Endothelial cell of umbilical vein (primary cell): ENCODE data around the gene CDK10. TPM values are rescaled to one million over a fixed set of nuclear protein-coding genes. Genes with fewer than 3 reads are reported as not detected.

Source experiments
- BruUV-seq: library from RNA; stranded (reverse); fragments of 400-500 nt; replicated peaks from 2 replicates; lab custom pipeline; 2021; lab: Mats Ljungman, UMichigan
- CTCF ChIA-PET: fragments of 300-600, 350-600 bp; sonication (Branson Sonifier 250); formaldehyde crosslinking; loops from one replicate; lab custom pipeline; 2021; ENCODE audit warnings: antibody characterized with exemption, inconsistent platforms; lab: Charles Lee
- POLR2A ChIA-PET: fragments of 300-600, 350-600 bp; sonication (Branson Sonifier 250); formaldehyde crosslinking; loops from one replicate; lab custom pipeline; 2021; ENCODE audit warnings: antibody characterized with exemption, inconsistent platforms; lab: Charles Lee
- DNase-seq: peaks from one replicate; pipeline ENCODE4 v3.0.0-alpha.2; 2011; ENCODE audit warnings: low read depth, low spot score
- FAIRE-seq: peaks from 2 replicates; lab custom pipeline; 2011; peaks lifted over from hg19 to GRCh38; lab: Jason Lieb, UNC
- H2AFZ ChIP-seq: 2 replicates; pipeline ENCODE4 v1.6.0; 2012; ENCODE audit warnings: low read depth, low read length, control low read depth, inconsistent platforms
- H3K27ac ChIP-seq: 2 replicates; pipeline ENCODE4 v1.5.1; 2011; ENCODE audit warnings: low read depth, mild to moderate bottlenecking, control low read depth, low read length, moderate library complexity; ENCODE audit not compliant: insufficient read depth
- H3K27me3 ChIP-seq, 2 experiments: 2 replicates each; pipeline versions ENCODE4 v1.6.0 to v1.6.1; 2011; ENCODE audit warnings: low read length in 2 of 2, mixed read lengths in 1 of 2; ENCODE audit not compliant: control insufficient read depth in 2 of 2, insufficient read depth in 2 of 2
- H3K36me3 ChIP-seq, 2 experiments: 2 replicates in 1 of 2; 3 replicates in 1 of 2; pipeline ENCODE4 v1.5.1; 2011; ENCODE audit warnings: low read length in 2 of 2, mild to moderate bottlenecking in 1 of 2, moderate library complexity in 1 of 2; ENCODE audit not compliant: control insufficient read depth in 2 of 2, insufficient read depth in 2 of 2; ENCODE audit errors: extremely low read depth in 1 of 2
- H3K4me1 ChIP-seq: 3 replicates; pipeline ENCODE4 v1.5.1; 2011; ENCODE audit warnings: mild to moderate bottlenecking, low read length; ENCODE audit not compliant: control insufficient read depth, insufficient read depth; ENCODE audit errors: extremely low read depth
- H3K4me2 ChIP-seq: 2 replicates; pipeline ENCODE4 v1.6.1; 2011; ENCODE audit warnings: low read length, control low read depth, mixed read lengths; ENCODE audit not compliant: insufficient read depth
- H3K4me3 ChIP-seq, 3 experiments: fragments of 200-600 bp in 1 of 3; sonication (generic), shearing (Covaris generic) in 1 of 3; replicated peaks in 1 of 3; 2 replicates each; pipeline ENCODE4 v1.5.1; 2011 to 2016; ENCODE audit warnings: control low read depth in 3 of 3, low read length in 3 of 3, mild to moderate bottlenecking in 2 of 3, inconsistent platforms in 1 of 3, low read depth in 1 of 3, moderate library complexity in 1 of 3; ENCODE audit not compliant: insufficient read depth in 1 of 3
- H3K79me2 ChIP-seq: 2 replicates; pipeline ENCODE4 v1.6.0; 2012; ENCODE audit warnings: low read length, inconsistent platforms; ENCODE audit not compliant: control insufficient read depth, insufficient read depth
- H3K9ac ChIP-seq: replicated peaks from 2 replicates; pipeline ENCODE3; 2011; ENCODE audit warnings: low read length, control low read depth; ENCODE audit not compliant: insufficient read depth; ENCODE audit errors: extremely low read depth
- H3K9me1 ChIP-seq: replicated peaks from 3 replicates; pipeline ENCODE4 v1.6.0; 2011; ENCODE audit warnings: mild to moderate bottlenecking, low read length; ENCODE audit not compliant: control insufficient read depth, insufficient read depth; ENCODE audit errors: extremely low read depth
- H3K9me3 ChIP-seq: replicated peaks from 2 replicates; pipeline ENCODE4 v1.5.1; 2012; ENCODE audit warnings: low read length, inconsistent platforms; ENCODE audit not compliant: control insufficient read depth, insufficient read depth
- H4K20me1 ChIP-seq: replicated peaks from 2 replicates; pipeline ENCODE3; 2011; ENCODE audit warnings: mild to moderate bottlenecking, low read length; ENCODE audit not compliant: control insufficient read depth, insufficient read depth; ENCODE audit errors: extremely low read depth
- GATA2 ChIP-seq: IDR thresholded peaks from 2 replicates; pipeline ENCODE4 v1.7.0; 2011; ENCODE audit warnings: low read depth, mild to moderate bottlenecking, moderate library complexity, mixed read lengths, low read length; ENCODE audit not compliant: insufficient read length, insufficient read depth
- POLR2AphosphoS5 ChIP-seq: IDR thresholded peaks from 2 replicates; pipeline ENCODE4 v1.6.1; 2012; ENCODE audit warnings: low read depth, mild to moderate bottlenecking, control low read depth, low read length, moderate library complexity; ENCODE audit not compliant: insufficient read depth
- dilution Hi-C: fragments of 300-500 bp; cut with MboI; formaldehyde crosslinking; loops from one replicate; pipeline ENCODE4 v1.15.0; 2019; ENCODE audit warnings: low sequenced_read_pairs; ENCODE audit not compliant: extremely low pct_ligation_motif_present
- intact Hi-C: fragments of 100-400 bp; cut with micrococcal nuclease; formaldehyde crosslinking; loops from one replicate; pipeline ENCODE4 v1.10.0; 2022
- polyA plus RNA-seq, 4 experiments: library from polyadenylated mRNA; depleted of rRNA in 3 of 4; stranded (reverse) in 3 of 4; unstranded in 1 of 4; fragments of >200 nt; gene quantifications; 2 replicates each; pipeline versions ENCODE4 v1.2.1 to v1.2.3, GENCODE V29; 2011 to 2012; ENCODE audit warnings: missing spikeins in 1 of 4
- total RNA-seq: library from RNA; stranded (reverse); gene quantifications from 2 replicates; pipeline ENCODE4 v1.2.3, GENCODE V29; 2021
- TF ChIP-seq, protein P1 (sequence below), 2 donors: IDR thresholded peaks; 1 replicate in 1 of 2; 2 replicates in 1 of 2; pipeline ENCODE4 v1.5.1; 2011; ENCODE audit warnings: low read length in 2 of 2, mild to moderate bottlenecking in 2 of 2, moderate library complexity in 2 of 2, control low read depth in 1 of 2, inconsistent platforms in 1 of 2, low read depth in 1 of 2; ENCODE audit not compliant: insufficient read depth in 1 of 2; ENCODE audit errors: extremely low read depth in 1 of 2
- TF ChIP-seq, protein P2 (sequence below): IDR thresholded peaks from 2 replicates; pipeline ENCODE4 v1.6.1; 2011; ENCODE audit not compliant: insufficient read depth, insufficient read length

CDK10 gene
- total and polyA plus RNA-seq, 2 donors (not counting 3 experiments of a cell fraction or from before 2014, with no cell fraction given) = 74.5 to 99.9 TPM

DNA sequence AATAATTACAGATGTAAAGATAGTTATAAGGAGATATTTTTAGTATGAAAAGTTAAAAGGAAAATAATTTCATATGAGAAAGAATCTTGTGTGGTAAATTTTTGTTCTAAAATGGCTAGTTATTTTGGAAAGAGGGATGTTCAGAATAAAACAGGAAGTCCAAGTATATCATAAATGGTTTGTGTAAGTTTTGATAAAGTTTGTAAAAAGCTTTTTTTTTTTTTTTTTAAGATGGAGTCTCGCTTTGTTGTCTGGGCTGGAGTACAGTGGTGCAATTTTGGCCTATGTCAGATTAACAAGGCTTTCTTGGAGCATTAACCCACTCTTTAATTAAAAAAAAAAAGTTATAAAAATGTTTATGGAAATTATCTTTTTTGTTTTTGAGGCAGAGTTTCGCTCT is 8.2 kb upstream of the CDK10 start:
- FAIRE-seq = no peak

More for the DNA sequence above, 8.2 kb upstream of the CDK10 start:
- H3K79me2 ChIP-seq = no peaks in the 10 kb centered on the region
- no peak for DNase-seq
- no peaks in the 10 kb centered on the region for H3K27me3 ChIP-seq
- no peaks in the 10 kb centered on the region for H3K9me3 ChIP-seq
- dilution Hi-C loops (no loop called here), intact Hi-C loops (no loop called here)
- ChIA-PET POLR2A (no interaction called here), CTCF (no interaction called here)
- no TSS peak for BruUV-seq
- TF ChIP-seq POLR2AphosphoS5 (no peak), GATA2 (no peak)
- TF ChIP-seq, protein P1, sequence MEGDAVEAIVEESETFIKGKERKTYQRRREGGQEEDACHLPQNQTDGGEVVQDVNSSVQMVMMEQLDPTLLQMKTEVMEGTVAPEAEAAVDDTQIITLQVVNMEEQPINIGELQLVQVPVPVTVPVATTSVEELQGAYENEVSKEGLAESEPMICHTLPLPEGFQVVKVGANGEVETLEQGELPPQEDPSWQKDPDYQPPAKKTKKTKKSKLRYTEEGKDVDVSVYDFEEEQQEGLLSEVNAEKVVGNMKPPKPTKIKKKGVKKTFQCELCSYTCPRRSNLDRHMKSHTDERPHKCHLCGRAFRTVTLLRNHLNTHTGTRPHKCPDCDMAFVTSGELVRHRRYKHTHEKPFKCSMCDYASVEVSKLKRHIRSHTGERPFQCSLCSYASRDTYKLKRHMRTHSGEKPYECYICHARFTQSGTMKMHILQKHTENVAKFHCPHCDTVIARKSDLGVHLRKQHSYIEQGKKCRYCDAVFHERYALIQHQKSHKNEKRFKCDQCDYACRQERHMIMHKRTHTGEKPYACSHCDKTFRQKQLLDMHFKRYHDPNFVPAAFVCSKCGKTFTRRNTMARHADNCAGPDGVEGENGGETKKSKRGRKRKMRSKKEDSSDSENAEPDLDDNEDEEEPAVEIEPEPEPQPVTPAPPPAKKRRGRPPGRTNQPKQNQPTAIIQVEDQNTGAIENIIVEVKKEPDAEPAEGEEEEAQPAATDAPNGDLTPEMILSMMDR (IDR thresholded peaks at IDR 0.05; ENCODE audit: extremely low read depth in 1 of 2, insufficient read depth in 1 of 2, low read depth in 1 of 2, low read length in 2 of 2) = no peak
- TF ChIP-seq, protein P2, sequence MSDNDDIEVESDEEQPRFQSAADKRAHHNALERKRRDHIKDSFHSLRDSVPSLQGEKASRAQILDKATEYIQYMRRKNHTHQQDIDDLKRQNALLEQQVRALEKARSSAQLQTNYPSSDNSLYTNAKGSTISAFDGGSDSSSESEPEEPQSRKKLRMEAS = no peak
- H2AFZ ChIP-seq = no peak overlapping the region
- no peaks in the 10 kb centered on the region for H3K36me3 ChIP-seq
- no peaks in the 10 kb centered on the region for H3K9me1 ChIP-seq
- H3K4me2 ChIP-seq = no peak overlapping the region
- H4K20me1 ChIP-seq = no peaks in the 10 kb centered on the region
- H3K9ac ChIP-seq = no peak overlapping the region
- no peak overlapping the region for H3K27ac ChIP-seq
- no peaks in the 10 kb centered on the region for H3K4me1 ChIP-seq
- H3K4me3 ChIP-seq = no peak overlapping the region
